T-helper 2 cell treated with Interferon-gamma antibody and Interleukin-4, amounts not matched to agents 100 ng/mL and 5 ng/mL, for 36 hours (primary cell): ENCODE results near the gene TADA3. TPM values are rescaled to one million over a fixed set of nuclear protein-coding genes. Genes with fewer than 3 reads are reported as not detected.

ENCODE experiments used
- intact Hi-C: fragments of 100-400 bp; cut with micrococcal nuclease; formaldehyde crosslinking; loops from one replicate; pipeline ENCODE4 v1.15.1; 2023
- total RNA-seq: library from RNA; stranded (reverse); gene quantifications from 2 replicates; pipeline ENCODE4 v1.2.3, GENCODE V29; 2022

TADA3 gene, protein sequence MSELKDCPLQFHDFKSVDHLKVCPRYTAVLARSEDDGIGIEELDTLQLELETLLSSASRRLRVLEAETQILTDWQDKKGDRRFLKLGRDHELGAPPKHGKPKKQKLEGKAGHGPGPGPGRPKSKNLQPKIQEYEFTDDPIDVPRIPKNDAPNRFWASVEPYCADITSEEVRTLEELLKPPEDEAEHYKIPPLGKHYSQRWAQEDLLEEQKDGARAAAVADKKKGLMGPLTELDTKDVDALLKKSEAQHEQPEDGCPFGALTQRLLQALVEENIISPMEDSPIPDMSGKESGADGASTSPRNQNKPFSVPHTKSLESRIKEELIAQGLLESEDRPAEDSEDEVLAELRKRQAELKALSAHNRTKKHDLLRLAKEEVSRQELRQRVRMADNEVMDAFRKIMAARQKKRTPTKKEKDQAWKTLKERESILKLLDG
- 84.3 and 85.7 TPM in 2 replicates for total RNA-seq

DNA sequence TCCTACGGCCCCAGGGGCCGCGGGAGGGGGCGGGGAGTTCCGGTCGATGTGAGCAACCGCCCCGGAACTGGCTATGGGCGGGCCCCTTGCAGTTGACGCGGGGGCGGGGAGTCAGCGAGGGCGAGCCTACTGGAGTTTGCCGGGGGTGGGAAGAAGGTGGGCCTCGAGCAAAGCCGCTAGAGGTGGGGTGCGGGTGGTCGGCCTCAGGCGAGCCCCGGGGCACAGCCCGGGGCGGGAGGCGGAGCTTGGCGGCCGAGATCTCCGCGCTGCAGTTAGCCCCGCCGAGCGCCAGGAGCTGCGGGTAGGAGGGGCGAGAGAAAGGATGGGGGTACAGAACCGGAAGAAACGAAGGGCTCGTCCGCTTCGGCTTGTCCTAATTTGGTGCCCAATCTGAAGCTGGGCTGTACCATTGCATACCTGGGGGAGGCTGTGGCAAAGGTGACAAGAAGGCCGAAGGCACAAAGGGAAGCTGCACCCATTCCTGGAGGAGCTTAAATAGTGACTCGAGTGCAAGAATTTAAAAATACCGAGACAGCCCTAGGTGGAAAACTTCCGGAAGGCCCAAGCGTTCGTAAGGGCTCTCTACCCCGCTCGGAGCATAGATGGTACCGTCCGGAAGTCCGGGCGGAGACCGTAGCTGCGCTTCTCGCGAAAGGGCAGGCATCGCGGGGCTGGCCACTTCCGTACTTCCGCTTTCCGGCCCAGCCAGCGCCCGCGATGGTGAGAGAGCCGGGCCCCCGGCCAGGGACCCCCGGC lies at the start of gene TADA3, which contains the start of gene ARPC4:
Gene TADA3 (minus strand): TSS at position 69 of the 756 bp plus-strand sequence. CDS start 1,007 bp downstream, outside the sequence.
Gene ARPC4 (plus strand): TSS at position 678 of the 756 bp plus-strand sequence. CDS start 40 bp downstream, at position 718.
- intact Hi-C loops, result loop anchor here (1.0 to 5.0 kb wide), 12 partner anchors 23 to 529 kb away; partner anchors contain the start of genes BRPF1, CAMK1, CRELD1 and FANCD2

DNA sequence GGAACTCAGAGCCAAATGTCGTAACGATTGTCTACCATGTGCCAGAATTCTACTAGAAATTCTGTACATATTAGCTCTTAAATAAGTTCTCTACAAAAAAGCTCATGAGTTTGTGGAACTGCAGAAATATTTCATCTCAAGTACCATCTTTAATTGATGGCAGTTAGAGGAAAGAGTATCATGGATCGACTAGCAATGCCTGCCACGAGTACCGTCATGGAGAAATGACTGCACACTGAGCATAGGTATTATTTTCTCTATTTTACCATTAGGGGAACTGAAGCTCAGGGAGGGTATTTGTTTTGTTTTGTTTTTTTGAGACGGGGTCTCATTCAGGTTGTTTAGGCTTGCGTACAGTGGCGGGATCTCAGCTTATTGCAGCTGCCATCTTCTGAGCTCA lies 48.7 kb upstream of the TADA3 start:
- intact Hi-C loops, result loop anchor here (5.0 to 10.0 kb wide), 4 partner anchors 109 to 481 kb away; partner anchors contain the start of genes BRK1, BRPF1, FANCD2 and SEC13

DNA sequence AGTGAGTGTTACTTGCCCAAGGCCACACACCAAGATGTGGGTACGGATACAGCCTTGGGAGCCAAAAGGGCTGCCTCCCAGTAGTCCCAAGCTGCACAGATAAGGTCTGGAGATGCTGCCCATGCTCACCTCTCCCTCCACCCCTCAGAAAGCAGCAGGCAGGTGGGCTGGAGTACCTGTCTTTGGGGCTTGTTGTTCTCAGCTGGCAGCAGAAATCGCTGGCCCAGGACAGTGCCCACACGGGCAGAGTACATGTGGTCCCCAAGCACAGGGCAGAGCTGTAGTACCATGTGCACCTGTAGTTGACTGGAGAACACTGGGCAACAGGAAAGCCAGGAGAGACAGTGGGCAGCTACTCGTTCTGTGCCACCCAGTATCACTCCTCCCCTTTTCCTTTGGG lies 46.6 kb upstream of the TADA3 start:
- intact Hi-C loops, result no loop called here

DNA sequence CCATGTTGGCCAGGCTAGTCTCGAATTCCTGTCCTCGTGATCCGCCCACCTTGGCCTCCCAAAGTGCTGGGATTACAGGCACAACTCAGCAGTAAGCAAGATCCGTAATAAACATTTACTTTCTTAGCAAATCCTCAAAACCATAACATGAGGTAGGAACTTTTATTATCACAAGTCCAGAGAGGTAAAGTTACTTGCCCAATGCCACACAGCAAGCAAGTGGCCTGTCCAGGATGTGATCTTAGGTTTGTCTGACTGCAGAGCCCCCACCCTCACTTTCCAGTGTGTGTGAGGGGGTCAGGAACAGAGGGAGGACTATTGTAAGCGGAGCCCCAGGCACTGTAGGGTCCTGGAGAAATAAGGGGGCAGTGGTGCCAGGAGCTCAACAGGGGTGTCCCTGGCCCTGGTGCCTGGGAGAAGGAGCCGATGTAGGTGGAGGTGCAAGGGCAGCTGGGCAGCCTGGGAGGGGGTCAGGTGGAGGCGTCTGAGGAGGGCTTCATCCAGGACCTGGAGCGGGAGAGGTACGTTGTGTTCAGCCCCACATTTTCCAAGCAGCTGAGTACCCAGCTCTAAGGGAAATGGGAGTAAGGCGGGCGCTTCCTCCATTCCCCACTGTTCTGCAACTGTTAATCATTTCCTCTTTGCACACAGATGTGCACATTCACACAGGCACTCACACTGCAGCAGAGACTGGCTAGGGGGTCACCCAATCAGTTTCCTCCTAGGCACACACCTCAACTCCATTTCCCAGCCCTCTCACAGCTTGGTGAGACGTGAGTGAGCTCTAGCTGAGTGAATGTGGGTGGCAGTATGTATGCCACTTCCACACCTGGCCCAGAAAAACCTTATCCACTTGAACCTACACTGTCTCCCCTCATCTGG lies 45.7 kb upstream of the TADA3 start:
- intact Hi-C loops, result no loop called here

DNA sequence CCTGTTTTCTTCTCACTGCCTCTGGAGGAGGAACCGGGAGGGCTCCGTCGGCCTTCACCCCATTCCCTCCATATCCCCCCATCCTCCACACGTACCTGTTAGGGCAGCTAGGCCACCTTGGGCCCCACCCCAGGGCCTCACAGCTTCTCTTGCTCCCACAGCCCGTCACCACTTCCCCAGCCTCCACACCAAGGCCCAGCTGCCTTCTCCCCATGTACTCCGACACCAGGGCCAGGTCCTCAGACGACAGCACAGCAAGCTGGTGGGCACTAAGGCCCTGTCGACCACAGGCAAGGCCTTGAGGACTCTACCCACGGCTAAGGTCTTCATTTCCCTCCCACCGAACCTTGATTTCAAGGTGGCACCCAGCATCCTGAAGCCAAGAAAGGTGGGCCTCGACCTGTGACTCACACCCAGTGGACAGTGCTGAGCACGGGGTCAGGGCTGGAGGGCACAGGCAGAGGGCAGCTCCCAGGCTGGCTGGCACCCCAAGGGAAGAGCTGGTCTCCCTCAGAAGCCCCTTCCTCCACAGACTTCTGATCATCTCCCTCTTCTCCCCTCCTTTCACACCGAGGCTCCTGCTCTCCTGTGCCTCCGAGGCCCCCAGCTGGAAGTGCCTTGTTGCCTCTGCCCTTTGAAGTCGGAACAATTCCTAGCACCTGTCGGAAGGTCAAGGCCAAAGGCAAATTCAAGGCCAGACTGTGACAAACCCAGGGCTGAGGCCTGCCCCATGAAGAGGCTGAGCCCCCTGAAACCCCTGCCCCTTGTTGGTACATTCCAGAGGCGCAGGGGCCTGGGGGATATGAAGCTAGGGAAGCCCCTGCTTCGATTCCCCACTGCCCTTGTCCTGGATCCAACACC lies 42.5 kb upstream of the TADA3 start:
- intact Hi-C loops, result no loop called here

DNA sequence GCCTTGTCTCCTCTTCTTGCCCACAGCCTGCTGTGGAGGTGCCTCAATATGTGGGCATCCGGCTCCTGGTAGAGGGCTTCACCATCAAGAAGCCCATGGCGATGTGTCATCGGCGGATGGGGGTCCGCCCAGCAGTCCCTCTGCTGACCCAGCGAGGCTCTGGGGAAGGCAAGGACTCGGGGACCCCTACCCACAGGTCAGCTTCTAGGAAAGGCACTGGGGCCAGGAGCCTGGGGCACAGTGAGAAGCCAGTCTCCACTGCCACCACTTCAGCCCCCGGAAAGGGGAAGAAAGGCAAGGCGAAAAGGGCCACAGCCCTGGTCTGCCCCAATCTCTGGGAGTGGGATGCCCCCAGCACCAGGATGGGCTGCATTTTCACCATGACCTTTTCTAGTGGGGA lies 40.8 kb upstream of the TADA3 start:
- intact Hi-C loops, result no loop called here

DNA sequence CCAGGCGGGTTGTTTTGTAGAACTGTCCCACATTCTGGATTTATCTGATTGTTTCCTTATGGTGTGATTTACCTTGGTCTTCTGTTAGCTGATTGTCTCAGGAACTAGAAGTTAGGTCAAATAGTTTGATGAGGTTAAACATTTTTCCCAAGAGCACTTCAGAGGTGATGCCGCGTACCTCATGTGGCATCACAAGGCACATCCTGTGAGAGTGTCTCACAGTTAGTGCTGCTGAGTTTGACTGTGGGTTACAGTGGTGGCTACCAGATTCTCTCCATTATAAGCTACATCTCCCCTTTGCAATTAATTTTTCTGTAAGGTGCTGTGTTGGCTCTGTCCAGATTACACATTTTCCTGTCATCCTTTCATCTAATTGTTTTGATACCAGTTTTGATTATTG lies 39.0 kb upstream of the TADA3 start:
- intact Hi-C loops, result no loop called here

DNA sequence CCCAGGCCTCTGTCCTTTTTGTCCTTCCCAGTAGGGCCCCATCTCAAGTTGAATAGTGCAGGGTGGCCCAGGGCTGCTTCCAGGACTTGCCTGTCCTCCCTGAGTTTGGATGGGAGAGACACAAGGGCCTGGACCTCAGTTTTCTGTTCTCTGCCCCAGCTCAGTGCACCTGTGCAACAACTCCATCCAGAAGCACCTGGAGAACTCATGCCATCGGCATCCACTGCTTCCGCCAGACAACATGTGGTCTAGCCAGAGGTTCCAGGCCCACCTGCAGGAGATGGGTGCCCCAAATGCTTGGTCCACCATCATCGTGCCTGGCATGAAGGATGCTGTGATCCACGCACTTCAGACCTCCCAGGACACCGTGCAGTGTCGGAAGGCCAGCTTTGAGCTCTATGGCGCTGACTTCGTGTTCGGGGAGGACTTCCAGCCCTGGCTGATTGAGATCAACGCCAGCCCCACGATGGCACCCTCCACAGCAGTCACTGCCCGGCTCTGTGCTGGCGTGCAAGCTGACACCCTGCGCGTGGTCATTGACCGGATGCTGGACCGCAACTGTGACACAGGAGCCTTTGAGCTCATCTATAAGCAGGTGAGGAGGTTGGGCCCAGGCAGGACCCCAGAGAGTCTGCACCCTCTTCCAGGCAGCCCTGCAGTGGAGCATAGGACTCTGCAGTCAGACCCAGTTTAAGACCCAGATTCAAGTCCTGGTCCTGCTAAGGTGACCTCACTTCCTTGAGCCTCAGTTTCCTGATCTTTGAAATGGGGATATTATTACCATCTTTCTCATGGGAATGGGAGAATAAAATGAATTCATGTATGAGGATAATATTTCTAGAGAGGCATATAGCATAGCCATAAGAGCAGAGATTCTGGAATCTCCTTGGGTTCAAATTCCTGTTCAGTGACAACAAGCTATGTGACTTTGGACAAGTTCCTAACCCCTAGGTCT lies 36.8 kb upstream of the TADA3 start:
- intact Hi-C loops, result no loop called here

DNA sequence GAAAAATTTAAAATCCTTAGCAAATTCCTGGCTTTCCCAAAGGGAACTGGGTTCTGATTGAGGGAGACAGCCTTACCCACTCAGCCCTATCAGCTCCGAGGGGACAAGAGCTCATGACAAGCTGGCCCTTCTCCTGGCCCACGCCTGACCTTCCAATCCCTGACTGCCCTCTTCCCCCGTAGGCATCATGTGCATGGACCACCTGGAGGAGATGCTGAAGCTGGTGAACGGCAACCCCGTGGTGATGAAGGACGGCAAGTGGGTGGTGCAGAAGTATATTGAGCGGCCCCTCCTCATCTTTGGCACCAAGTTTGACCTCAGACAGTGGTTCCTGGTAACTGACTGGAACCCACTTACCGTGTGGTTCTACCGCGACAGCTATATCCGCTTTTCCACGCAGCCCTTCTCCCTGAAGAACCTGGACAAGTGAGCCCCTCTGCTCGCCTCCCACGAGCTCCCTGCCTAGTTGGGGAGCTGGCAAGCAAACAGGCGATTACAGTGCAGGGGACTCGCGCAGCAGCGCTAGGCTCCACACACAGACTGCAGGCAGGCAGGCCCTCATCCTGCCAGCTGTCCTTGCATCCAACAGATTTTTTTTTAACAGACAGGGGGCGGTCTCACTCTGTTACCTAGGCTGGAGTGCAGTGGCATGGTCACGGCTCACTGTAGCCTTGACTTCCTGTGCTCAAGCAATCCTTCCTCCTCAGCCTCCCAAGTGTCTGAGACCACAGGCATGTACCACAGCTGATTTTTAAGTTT lies 34.7 kb upstream of the TADA3 start:
- intact Hi-C loops, result no loop called here

DNA sequence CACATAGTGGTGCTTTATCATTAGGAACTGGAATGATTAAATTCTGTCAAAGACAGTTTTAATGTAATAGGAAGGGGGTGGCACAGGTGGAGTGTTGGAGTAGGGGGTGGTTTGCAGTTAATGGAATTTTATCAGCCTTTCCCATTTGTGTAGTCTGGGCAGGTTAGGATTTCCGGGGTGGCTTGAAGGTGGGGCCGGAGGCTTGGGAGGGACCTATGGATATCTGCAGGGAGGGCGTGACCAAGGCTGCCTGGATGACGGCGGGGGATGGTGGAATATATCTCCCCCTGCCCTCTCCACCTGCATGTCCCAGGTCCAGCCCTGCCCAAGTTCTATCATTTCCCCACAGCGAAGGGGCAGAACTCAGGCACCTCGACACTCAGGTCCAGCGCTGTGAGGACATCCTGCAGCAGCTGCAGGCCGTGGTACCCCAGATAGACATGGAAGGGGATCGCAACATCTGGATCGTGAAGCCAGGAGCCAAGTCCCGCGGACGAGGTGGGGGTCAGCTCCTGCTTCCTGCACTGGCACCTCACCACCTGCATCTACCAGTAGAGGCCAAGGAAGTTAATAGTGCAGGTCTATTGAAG lies 33.3 kb upstream of the TADA3 start:
- intact Hi-C loops, result no loop called here

DNA sequence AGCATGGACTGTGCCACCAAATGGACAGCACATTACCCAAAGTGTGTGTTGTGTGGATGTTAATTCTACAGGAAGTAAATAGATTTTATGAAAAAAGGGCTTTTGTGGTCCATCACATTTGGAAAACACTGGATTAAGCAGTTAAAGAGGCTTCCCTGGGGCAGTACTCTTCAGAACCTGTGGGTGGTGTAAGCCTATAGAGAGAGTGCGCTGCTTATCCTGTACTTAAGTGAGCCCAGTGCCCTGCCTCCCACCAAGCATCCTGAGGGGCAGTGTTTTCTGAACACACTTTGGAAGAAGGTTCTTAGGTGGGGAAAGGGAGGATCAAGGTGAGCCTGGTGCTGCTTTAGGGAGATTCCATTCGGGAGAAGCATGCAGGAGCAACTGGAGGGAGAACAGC lies 28.7 kb upstream of the TADA3 start:
- intact Hi-C loops, result no loop called here

DNA sequence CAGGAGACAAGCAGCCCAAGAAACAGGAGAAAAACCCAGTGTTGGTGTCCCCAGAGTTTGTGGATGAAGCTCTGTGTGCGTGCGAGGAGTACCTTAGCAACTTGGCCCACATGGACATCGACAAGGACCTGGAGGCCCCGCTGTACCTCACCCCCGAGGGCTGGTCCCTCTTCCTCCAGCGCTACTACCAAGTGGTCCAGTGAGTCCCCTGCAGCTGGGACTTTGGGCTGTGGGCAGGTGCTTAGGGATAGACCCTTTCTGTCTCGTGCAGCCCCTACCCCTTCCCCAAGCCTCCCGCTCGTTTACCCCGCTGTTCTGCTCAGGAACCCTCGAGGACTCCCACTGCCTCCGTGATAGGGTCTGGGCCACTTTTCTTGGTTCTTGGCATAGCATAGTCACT lies 28.3 kb upstream of the TADA3 start:
- intact Hi-C loops, result no loop called here

DNA sequence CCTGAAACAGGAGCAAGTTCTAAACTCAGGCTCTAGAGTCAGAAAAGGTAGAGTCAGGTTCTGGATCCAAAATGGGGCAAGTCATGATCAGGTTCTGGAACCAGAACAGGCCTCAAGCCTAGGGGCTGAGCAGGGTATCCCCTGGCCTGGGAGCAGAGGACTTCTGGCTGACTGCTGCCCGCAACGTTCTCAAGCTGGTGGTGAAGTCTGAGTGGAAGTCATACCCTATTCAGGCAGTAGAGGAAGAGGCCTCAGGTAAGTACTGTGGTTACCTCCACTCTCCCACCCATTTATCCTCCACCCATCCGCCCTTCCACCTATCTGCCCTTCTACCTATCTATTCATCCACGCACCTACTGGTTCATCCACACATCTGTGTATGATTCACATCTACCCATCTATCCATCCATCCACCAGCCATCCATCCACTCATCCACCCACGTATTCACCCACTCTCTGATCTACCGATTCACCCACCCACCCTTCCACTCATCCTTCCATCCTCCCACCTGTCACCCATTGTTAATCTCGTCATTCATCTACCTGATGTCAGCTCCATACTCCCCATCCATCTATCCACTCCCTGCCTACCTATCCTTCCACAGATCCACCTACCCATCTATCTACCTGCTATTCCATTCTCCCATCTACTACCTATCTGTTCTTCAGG lies 26.5 kb upstream of the TADA3 start:
- intact Hi-C loops, result no loop called here

DNA sequence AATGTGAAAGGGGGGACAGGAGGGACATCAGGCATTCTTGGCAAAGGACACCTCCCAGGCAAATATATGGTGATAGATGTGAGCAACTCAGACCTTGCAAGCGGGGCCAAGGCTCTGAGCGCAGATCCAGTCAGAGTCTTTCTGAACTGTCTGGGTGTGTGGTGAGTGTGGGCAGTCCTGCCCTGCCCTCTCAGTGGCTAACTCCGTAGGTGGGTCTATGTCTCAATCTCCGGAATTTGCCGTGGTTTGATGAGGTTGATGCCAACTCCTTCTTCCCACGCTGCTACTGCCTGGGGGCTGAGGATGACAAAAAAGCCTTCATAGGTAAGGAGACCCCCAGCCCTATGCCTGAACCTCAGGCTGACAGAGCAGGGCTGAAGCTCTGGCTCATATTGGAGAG lies 25.2 kb upstream of the TADA3 start:
- intact Hi-C loops, result no loop called here

DNA sequence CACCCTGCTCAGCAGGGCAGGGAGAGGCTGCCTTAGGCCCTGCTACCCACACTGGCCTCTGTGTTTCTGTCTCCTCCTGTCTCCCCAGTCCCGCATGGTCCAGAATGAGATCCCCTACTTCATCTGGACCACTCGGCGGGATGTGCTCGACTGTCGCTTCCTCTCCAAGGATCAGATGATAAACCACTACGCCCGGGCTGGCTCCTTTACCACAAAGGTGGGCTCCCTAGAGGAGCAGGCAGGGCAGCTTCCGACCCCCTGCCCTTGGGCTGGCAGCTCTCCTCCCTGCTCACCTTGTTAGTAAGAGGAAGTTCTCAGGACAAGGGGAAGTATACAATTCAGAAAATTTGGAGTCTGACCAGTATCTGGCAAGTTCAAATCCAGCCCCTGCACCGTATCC lies 23.7 kb upstream of the TADA3 start:
- intact Hi-C loops, result no loop called here

DNA sequence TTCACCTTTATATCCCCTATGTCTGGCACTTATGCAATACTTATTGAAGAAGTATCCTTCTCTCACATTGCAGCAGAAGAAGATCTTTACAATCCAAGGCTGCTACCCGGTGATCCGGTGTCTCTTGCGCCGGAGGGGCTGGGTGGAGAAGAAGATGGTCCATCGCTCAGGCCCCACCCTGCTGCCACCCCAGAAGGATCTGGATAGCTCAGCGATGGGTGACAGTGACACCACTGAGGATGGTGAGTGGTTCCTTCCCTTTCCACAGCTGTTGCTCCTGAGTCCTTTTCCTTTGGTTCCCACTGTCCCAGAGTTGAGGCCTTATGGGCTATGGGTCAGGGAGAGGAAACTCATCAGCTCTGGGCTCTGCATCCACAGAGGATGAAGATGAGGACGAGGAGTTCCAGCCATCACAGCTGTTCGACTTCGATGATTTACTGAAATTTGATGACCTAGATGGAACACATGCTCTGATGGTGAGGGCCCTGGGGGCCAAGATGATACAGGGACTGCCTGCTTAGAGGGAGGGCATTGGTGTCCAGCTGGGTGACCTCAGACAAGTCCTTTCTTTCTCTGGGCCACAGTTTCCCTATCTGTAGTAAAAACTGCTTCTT lies 20.7 kb upstream of the TADA3 start:
- intact Hi-C loops, result no loop called here

DNA sequence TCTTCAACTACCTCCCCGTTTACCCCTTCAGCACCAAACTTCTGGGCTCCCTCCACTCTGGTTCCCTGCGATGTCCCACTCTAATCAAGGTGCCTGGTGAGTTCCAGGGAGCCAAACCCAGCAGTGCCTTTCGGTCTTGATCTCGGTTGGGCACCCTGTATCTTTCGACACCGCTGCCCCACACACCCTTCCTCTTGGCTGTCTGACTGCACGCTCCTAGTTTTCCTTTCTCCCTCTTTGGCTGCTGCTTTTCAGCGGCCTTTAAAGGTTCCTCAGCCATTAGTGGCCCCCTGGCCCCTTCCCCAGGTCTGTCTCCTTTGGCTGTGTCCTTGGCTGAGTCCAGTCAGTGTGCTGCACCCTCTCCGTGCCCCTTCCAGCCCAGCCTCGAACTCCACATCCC lies 18.6 kb upstream of the TADA3 start:
- intact Hi-C loops, result no loop called here
